B cell (primary cell): ENCODE results near the gene NRDC. TPM values are rescaled to one million over a fixed set of nuclear protein-coding genes. Genes with fewer than 3 reads are reported as not detected.

Source experiments
- ATAC-seq: fragments of 200-7000 bp; cut with Tn5 transposase; one replicate; pipeline ENCODE4 v1.10.0; 2021; ENCODE audit warnings: low read depth, mild to moderate bottlenecking, moderate number of reproducible peaks, moderate library complexity
- CTCF ChIA-PET: fragments of 350-600 bp; sonication (Branson Sonifier 250); formaldehyde crosslinking; loops from one replicate; lab custom pipeline; 2021; ENCODE audit warnings: antibody characterized with exemption, inconsistent platforms; lab: Charles Lee
- POLR2A ChIA-PET: fragments of 350-600 bp; sonication (Branson Sonifier 250); formaldehyde crosslinking; loops from one replicate; lab custom pipeline; 2021; ENCODE audit warnings: antibody characterized with exemption; lab: Charles Lee
- DNase-seq: peaks from one replicate; pipeline ENCODE4 v3.0.0; 2013
- H2AFZ ChIP-seq: 2 replicates; pipeline ENCODE4 v1.6.1; 2012; ENCODE audit warnings: mild to moderate bottlenecking, low read depth, low read length; ENCODE audit not compliant: insufficient read depth, poor library complexity, severe bottlenecking
- H3K27ac ChIP-seq, 2 donors: 1 replicate in 1 of 2; 2 replicates in 1 of 2; pipeline ENCODE4 v1.5.1; 2012 to 2013; ENCODE audit warnings: low read length in 2 of 2, mild to moderate bottlenecking in 2 of 2, moderate library complexity in 1 of 2
- H3K27me3 ChIP-seq, 4 experiments: fragments of 200-600 bp in 1 of 4; sonication (generic) in 1 of 4; replicated peaks in 1 of 4; 1 replicate in 2 of 4; 2 replicates in 2 of 4; pipeline versions ENCODE4 v1.6.1 to v1.7.0; 2013 to 2016; ENCODE audit warnings: low read length in 3 of 4, mild to moderate bottlenecking in 2 of 4, mixed read lengths in 1 of 4, moderate library complexity in 1 of 4; ENCODE audit not compliant: insufficient read depth in 4 of 4, control insufficient read depth in 3 of 4; ENCODE audit errors: control extremely low read depth in 1 of 4
- H3K36me3 ChIP-seq, 2 experiments: replicated peaks in 1 of 2; 1 replicate in 1 of 2; 2 replicates in 1 of 2; pipeline versions ENCODE4 v1.6.1 to v1.7.1; 2013; ENCODE audit warnings: low read length in 1 of 2; ENCODE audit not compliant: insufficient read depth in 2 of 2, control insufficient read depth in 1 of 2; ENCODE audit errors: control extremely low read depth in 1 of 2, extremely low read depth in 1 of 2
- H3K4me1 ChIP-seq, 2 donors: fragments of 200-600 bp in 1 of 2; sonication (generic) in 1 of 2; 1 replicate in 1 of 2; 2 replicates in 1 of 2; pipeline versions ENCODE4 v1.5.1 to v1.6.1; 2013 to 2017; ENCODE audit warnings: low read length in 2 of 2; ENCODE audit not compliant: control insufficient read depth in 2 of 2, insufficient read depth in 2 of 2
- H3K4me2 ChIP-seq: replicated peaks from 2 replicates; pipeline ENCODE3; 2012; ENCODE audit warnings: mild to moderate bottlenecking, low read depth, low read length; ENCODE audit not compliant: poor library complexity, severe bottlenecking
- H3K4me3 ChIP-seq, 5 experiments: fragments of 200-600 bp in 1 of 5; sonication (generic) in 1 of 5; 1 replicate in 3 of 5; 2 replicates in 2 of 5; pipeline versions ENCODE4 v1.5.1 to v1.7.0; 2011 to 2016; ENCODE audit warnings: low read length in 4 of 5, mild to moderate bottlenecking in 4 of 5, low read depth in 2 of 5, control low read depth in 1 of 5, moderate library complexity in 1 of 5; ENCODE audit not compliant: insufficient read depth in 1 of 5; ENCODE audit errors: control extremely low read depth in 1 of 5, extremely low read depth in 1 of 5
- H3K79me2 ChIP-seq: fragments of 200-600 bp; sonication (generic); one replicate; pipeline ENCODE4 v1.6.0; 2016; ENCODE audit warnings: low read length; ENCODE audit not compliant: control insufficient read depth, insufficient read depth
- H3K9ac ChIP-seq: fragments of 200-600 bp; sonication (generic); 2 replicates; pipeline ENCODE4 v1.6.1; 2017; ENCODE audit warnings: mild to moderate bottlenecking, low read length, moderate library complexity
- H3K9me3 ChIP-seq, 3 donors: one replicate each; pipeline versions ENCODE4 v1.6.1 to v1.7.1; 2013; ENCODE audit warnings: low read length in 2 of 3; ENCODE audit not compliant: control insufficient read depth in 2 of 3, insufficient read depth in 1 of 3; ENCODE audit errors: control extremely low read depth in 1 of 3
- H4K20me1 ChIP-seq: 2 replicates; pipeline ENCODE4 v1.6.0; 2012; ENCODE audit warnings: mild to moderate bottlenecking, low read length; ENCODE audit not compliant: insufficient read depth, control insufficient read depth, poor library complexity, severe bottlenecking
- H3K27ac Mint-ChIP-seq: one replicate; pipeline ENCODE4 v1.8.0; 2021; ENCODE audit warnings: mixed read lengths
- H3K27me3 Mint-ChIP-seq: one replicate; pipeline ENCODE4 v1.8.0; 2021; ENCODE audit warnings: mixed read lengths
- H3K4me1 Mint-ChIP-seq: one replicate; pipeline ENCODE4 v1.8.0; 2021; ENCODE audit warnings: mixed read lengths
- H3K4me3 Mint-ChIP-seq: one replicate; pipeline ENCODE4 v1.8.0; 2021; ENCODE audit warnings: mixed read lengths
- H3K9me3 Mint-ChIP-seq: one replicate; pipeline ENCODE4 v1.8.0; 2022; ENCODE audit warnings: mixed read lengths; ENCODE audit not compliant: insufficient read depth
- EZH2 ChIP-seq: IDR thresholded peaks from 2 replicates; pipeline ENCODE4 v1.6.1; 2012; ENCODE audit warnings: borderline replicate concordance, low read depth, mild to moderate bottlenecking, moderate library complexity, low read length; ENCODE audit not compliant: insufficient read depth, poor library complexity, severe bottlenecking
- WGBS: methylation state at CpG from one replicate; pipeline ENCODE4 v1.1.5; 2013; ENCODE audit warnings: missing lambda C conversion rate; ENCODE audit not compliant: insufficient coverage; 5-methylcytosine and 5-hydroxymethylcytosine counted together
- intact Hi-C: fragments of 100-400 bp; cut with micrococcal nuclease; formaldehyde crosslinking; loops from one replicate; pipeline ENCODE4 v1.10.0; 2022
- polyA plus RNA-seq: library from polyadenylated mRNA; depleted of rRNA; stranded (reverse); fragments of >200 nt; gene quantifications from 2 replicates; pipeline ENCODE4 v1.2.3, GENCODE V29; 2012
- total RNA-seq, 2 donors: library from RNA; stranded (reverse); fragments of 120-200 nt in 1 of 2; gene quantifications; 1 replicate in 1 of 2; 2 replicates in 1 of 2; pipeline versions ENCODE4 v1.2.3 to v1.2.4, GENCODE V29; 2013 to 2022
- TF ChIP-seq, protein P1 (sequence below): fragments of 200-600 bp; IDR thresholded peaks from one replicate; pipeline ENCODE4 v1.8.0; 2022; ENCODE audit warnings: antibody characterized with exemption, mild to moderate bottlenecking

Gene NRDC
- total and polyA plus RNA-seq, 2 donors (not counting 1 experiment from before 2014, with no cell fraction given) = 55.3 to 154 TPM

DNA sequence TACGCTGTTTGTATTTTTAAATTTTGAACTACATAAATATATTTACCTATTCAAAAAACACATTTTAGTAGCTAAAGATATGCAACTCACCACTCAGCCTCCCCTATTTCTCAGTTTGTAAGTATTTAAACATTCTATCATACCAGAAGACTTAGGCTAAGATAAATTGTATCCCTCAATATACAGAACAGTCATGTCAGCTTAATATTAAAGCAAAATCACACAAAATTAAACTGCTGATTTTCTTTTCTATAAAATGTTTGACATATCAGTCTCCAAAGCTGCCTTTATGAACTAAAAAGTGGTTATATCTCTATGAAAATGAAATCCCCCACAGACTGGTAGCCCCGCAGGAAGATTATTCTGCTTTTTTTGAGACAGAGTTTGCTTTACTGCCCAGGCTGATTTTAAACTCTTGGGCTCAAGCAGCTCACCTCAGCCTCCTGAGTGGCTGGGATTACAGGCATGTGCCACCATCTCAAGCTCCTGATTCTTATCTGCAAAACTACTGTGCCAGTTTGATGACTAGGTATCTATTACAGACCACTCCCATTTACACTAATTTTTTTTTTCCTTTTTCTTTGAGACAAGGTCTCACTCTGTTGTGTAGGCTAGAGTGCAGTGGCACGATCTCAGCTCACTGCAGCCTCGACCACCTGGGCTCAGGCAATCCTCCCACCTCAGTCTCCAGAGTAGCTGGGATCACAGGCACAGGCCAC, 37.6 kb downstream of the NRDC start:
- CTCF ChIA-PET = interaction anchor here (1.1 to 1.9 kb wide), 2 partner anchors 8 to 41 kb away, joined by 3 to 5 read pairs; no protein-coding TSS in a partner anchor
- Histone ChIP-seq H3K79me2 (peaks cover 26% of the 10 kb centered on the region), H3K4me1 (no peaks in the 10 kb centered on the region), H3K27me3 (no peaks in the 10 kb centered on the region), H3K4me2 (no peak overlapping the region), H4K20me1 (no peaks in the 10 kb centered on the region), H3K9me3 (no peaks in the 10 kb centered on the region), H3K36me3 (peaks cover 7 to 28% of the 10 kb centered on the region in 2 experiments), H3K27ac (no peak overlapping the region), H3K4me3 (no peak overlapping the region), H2AFZ (no peak overlapping the region), H3K9ac (no peak overlapping the region)
- H3K4me3 Mint-ChIP-seq = no peak overlapping the region
- intact Hi-C loops = no loop called here
- ATAC-seq = no peak
- no peaks in the 10 kb centered on the region for H3K27me3 Mint-ChIP-seq
- DNase-seq = no peak
- H3K4me1 Mint-ChIP-seq = peaks cover 15% of the 10 kb centered on the region
- H3K9me3 Mint-ChIP-seq = no peaks in the 10 kb centered on the region
- TF ChIP-seq, protein P1, sequence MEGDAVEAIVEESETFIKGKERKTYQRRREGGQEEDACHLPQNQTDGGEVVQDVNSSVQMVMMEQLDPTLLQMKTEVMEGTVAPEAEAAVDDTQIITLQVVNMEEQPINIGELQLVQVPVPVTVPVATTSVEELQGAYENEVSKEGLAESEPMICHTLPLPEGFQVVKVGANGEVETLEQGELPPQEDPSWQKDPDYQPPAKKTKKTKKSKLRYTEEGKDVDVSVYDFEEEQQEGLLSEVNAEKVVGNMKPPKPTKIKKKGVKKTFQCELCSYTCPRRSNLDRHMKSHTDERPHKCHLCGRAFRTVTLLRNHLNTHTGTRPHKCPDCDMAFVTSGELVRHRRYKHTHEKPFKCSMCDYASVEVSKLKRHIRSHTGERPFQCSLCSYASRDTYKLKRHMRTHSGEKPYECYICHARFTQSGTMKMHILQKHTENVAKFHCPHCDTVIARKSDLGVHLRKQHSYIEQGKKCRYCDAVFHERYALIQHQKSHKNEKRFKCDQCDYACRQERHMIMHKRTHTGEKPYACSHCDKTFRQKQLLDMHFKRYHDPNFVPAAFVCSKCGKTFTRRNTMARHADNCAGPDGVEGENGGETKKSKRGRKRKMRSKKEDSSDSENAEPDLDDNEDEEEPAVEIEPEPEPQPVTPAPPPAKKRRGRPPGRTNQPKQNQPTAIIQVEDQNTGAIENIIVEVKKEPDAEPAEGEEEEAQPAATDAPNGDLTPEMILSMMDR = no peak
- no peak for TF ChIP-seq EZH2
- WGBS = 100% methylated on average over 3 of the region's 4 CpGs
- no peak overlapping the region for H3K27ac Mint-ChIP-seq
- POLR2A ChIA-PET = no interaction called here

DNA sequence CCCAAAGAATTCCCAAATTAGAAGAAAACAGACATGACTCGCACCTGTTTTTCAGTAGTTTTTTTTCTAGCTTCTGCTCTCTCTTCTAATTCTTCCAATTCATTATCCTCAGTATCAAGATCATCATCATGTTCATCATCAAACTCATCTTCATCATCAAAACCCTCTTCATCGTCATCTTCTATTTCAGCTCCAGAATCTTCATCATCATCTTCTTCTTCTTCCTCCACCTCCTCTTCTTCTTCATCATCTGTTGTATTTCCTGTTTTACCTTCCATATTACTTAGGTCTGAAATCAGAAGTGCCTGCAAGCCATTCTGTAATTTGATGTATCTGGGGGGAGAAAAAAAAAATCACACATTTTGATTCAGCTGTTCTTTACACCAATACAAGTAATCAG, 38.3 kb downstream of the NRDC start:
- DNase-seq (no peak), ATAC-seq (no peak)
- Mint-ChIP-seq H3K9me3 (no peaks in the 10 kb centered on the region), H3K27me3 (no peaks in the 10 kb centered on the region), H3K4me1 (peaks cover 13% of the 10 kb centered on the region), H3K4me3 (no peak overlapping the region), H3K27ac (no peak overlapping the region)
- intact Hi-C loops = no loop called here
- Histone ChIP-seq H3K27ac (no peak overlapping the region), H3K79me2 (peaks cover 26% of the 10 kb centered on the region), H4K20me1 (no peaks in the 10 kb centered on the region), H3K9me3 (no peaks in the 10 kb centered on the region), H3K36me3 (peaks cover 7 to 32% of the 10 kb centered on the region in 2 experiments), H3K4me1 (no peaks in the 10 kb centered on the region), H3K27me3 (no peaks in the 10 kb centered on the region), H3K4me2 (no peak overlapping the region), H3K4me3 (no peak overlapping the region), H2AFZ (no peak overlapping the region), H3K9ac (no peak overlapping the region)
- CTCF ChIA-PET = interaction anchor here (1.9 kb wide), 1 partner anchor 9 kb away, joined by 5 read pairs; no protein-coding TSS in a partner anchor
- POLR2A ChIA-PET = no interaction called here
- 100% methylated on average over 2 of the region's 2 CpGs for WGBS
- TF ChIP-seq, protein P1 = no peak
- TF ChIP-seq EZH2 = no peak
